GM19351 (cell line): ENCODE results near the gene APP.
"Not testable (repeated sequence)": the region's sequence is repeated elsewhere in the genome, so short reads cannot be mapped to it uniquely, and the experiment has no call there.

Source experiments
- ATAC-seq: cut with Tn5 transposase; IDR thresholded peaks from one replicate; pipeline ENCODE4 v1.9.1; 2021; ENCODE audit warnings: mild to moderate bottlenecking, moderate library complexity; ENCODE audit not compliant: unreplicated experiment

APP gene

DNA sequence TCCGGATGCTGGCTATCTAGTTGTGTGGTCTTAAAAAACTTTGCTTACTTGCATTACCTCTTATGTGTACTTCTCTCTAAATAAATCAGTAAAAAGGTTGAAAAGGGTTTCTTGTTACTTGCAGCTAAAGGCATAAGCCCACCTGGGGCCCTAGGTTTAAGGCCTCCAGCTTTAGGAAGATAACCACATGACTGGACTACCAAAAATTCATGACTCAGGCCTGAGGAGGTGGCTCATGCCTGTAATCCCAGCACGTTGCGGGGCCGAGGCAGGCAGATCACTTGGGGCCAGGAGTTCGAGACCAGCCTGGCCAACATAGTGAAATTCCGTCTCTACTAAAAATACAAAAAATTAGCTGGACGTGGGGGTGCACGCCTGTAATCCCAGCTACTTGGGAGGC lies 142.9 kb downstream of the APP start:
- ATAC-seq: no peak

DNA sequence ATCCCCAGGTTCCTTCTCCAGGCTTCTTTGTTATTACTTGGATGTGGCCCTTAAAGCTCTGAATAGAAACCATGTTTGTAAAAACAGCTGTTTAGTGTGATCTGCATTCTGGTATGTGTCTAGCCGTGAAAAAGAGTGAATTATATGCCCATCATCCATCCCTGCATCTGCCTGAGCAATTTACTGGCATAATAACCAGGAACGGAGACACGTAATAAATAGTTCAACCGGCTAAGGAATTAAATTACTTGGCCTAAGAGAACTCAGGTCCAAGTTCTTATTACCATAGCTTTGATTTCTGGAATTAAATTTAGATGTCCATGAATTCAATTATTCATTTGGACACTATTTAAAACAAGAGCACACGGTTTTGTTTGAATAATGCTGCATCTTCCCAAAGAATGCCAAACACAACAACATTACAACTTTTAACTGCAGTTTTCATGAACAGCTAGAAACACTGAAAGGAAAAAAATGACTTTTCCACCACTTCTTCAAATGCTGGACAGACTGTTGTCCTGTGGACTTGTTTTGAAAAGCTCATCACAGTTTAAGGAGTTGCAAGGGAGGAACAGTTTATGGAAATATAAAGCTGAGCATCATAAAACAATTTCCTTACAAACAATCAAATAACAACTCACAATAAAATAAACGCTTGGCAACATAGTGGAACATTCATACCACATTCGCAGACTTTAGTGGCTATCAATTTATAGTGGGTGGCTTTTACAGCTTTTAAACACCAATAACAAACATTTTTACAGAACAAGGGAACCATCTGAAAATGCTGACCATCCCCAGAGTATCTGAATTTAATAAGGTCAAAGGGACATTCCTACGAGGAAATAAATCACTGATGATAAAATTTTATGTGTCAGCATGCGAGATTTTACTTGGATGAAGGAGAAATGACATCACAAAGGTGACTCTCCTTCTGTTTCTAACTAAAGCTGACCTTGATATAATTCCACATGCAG lies 144.7 kb downstream of the APP start:
- ATAC-seq: no peak

DNA sequence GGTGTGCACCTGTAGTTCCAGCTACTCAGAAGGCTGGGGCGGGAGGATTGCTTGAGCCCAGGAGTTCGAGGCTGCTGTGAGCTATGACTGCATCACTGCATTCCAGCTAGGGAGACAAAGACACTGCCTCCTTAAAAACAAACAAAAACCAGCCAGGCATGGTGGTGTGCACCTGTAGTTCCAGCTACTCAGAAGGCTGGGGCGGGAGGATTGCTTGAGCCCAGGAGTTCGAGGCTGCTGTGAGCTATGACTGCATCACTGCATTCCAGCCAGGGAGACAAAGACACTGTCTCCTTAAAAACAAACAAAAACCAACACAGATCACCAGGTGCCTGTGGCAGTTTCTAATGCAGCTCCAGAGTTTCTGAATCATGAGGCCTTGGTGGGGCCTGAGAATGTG lies 147.2 kb downstream of the APP start:
- not testable (repeated sequence) for ATAC-seq

DNA sequence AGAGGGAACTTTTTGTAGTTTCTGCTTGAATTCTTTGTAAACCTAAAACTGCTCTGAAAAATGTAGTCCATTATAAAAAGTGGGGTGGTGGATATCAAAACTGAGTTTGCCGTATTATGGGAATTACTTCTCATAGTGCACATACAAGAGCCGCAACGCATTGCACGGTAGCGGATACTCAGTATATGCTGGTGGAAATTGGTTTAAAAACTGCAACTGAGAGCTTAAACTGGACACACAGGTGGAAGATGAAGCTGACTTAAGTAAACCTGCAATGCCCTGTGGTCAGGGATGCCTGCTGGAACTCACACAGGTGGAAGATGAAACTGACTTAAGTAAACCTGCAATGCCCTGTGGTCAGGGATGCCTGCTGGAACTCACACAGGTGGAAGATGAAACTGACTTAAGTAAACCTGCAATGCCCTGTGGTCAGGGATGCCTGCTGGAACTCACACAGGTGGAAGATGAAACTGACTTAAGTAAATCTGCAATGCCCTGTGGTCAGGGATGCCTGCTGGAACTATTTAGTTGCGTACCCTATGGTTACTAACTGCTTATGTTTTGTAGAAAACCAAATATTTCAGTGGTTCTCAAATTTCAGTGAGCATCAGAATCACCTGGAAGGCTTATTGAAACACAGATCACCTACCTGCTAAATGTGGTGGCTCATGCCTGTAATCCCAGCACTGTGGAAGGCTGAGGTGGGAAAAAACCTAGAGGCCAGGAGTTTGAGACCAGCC lies 147.8 kb downstream of the APP start:
- ATAC-seq: not testable (repeated sequence)

DNA sequence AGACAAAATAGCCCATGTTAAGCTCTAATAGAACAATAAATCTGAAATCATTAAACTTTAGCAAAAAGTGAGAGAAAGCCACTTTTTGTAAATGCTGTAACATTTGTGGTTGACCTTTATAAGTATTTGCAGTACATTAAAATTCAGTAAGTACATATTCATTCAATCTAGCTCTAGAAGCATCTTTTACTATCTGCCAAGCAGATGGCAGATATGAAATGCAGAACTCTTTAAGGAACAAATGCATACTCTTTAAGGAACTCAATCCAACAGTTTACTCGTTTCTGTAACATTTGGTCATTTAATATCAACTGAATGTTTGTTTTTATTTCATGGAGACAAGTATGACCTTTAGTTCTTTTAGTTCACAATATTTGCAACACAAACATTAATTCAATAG lies 150.1 kb downstream of the APP start:
- ATAC-seq: no peak

DNA sequence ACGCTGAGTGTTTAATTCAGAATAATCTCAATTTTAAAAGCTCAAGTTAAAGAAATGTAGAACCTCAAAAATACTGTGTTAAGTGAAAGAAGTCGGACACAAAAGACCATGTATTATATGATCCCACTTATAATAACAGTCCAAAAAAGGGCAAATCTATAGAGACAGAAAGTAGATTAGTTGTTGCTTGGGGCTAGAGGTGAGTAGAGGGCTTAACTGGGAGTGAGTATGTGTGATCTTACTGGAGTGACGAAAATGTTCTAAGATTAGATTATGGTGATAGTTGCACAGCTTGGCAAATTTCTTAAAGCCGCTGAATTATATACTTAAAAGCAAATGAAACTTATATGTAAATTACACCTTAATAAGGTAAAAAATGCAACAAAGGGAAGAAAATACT lies 150.5 kb downstream of the APP start:
- ATAC-seq: no peak

- no peak for ATAC-seq
These were observed 151.3 kb downstream of the APP start for GRCh38 chr21:26019236-26019635.

GRCh38 chr21:26013970-26014369 lies 156.6 kb downstream of the APP start:
- ATAC-seq: no peak

- not testable (repeated sequence) for ATAC-seq
These were observed 158.1 kb downstream of the APP start for GRCh38 chr21:26012482-26012881.

DNA sequence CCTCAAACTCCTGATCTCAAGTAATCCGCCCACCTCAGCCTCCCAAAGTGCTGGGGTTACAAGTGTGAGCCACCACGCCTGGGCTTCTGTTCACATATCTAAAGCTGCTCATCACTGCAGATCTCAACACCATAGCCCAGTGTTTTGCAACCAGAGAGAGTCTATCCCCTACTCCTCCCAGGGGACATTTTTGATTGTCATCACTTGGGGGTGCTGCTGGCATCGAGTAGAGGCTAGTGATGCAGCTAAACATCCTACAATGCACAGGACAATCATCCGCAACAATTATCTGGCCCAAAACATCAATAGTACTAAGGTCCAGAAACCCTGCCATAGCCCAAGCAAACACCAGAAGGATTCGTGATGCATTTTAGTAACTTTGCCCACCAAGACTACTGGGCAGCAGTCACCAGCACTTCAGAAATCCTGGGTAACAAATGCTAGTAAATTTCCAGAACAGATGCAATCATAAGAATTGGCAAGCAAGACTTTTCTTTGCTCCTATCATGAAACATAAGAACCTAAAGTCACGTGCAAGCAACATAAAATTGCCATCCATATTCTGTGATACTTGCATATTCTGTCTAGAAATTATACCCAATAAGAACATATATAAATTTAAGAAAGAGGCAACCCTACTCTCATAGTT lies 159.2 kb downstream of the APP start:
- ATAC-seq: no peak

DNA sequence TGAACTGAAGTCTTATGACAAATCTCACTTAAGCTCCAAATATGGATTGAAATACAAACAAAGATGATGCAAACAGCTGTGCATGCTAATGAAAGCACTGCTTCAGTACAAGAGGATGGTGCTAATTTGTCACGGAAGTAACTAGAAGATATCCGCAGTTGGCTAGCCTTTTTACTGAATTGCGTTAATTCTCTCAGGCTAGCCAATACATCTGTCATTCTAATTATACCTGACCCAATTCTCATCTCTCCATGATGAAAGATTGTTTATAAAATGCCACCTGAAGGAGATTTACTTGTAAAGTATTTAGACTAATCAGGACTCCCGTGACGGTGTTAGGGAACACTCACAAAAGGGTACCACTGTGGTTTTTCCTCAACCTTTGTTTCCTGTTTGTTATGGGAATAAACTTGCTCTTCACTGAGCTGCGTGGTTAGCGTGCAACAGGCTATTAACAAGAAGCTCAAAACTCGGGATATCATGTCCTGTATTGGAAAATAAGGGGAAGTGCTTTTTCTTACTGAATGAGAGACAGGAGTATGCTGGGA lies 162.5 kb downstream of the APP start:
- no peak for ATAC-seq

- ATAC-seq: no peak
These were observed 165.1 kb downstream of the APP start for GRCh38 chr21:26005464-26005863.

GRCh38 chr21:26003404-26003803 lies 167.2 kb downstream of the APP start:
- ATAC-seq: no peak

GRCh38 chr21:26001356-26001755 lies 169.2 kb downstream of the APP start:
- no peak for ATAC-seq

DNA sequence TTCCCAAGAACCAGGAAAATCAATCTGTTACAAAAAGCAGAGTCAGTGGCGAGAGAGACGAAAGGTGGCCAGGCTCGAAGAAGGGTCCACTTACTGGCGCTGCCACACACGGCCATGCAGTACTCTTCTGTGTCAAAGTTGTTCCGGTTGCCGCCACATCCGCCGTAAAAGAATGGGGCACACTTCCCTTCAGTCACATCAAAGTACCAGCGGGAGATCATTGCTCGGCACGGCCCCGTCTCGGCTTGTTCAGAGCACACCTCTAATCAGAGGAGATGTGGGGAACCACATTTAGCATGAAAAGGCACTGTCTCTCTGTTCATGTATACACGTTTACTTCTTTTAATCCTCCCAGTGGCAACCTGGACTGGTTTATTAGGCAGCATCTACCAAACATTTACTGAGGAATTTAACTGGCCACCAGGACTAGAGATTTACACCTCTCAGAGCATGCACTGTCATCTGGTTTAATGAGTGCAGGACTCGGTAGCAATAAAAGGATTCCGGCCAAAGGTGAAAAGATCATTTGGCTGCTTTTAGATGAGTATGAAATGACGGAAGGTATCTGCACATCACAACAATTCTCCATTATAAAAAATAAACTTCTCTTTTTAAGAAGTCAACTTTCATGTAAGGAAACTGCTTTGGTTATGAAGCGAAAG lies 170.5 kb downstream of the APP start:
- no peak for ATAC-seq

DNA sequence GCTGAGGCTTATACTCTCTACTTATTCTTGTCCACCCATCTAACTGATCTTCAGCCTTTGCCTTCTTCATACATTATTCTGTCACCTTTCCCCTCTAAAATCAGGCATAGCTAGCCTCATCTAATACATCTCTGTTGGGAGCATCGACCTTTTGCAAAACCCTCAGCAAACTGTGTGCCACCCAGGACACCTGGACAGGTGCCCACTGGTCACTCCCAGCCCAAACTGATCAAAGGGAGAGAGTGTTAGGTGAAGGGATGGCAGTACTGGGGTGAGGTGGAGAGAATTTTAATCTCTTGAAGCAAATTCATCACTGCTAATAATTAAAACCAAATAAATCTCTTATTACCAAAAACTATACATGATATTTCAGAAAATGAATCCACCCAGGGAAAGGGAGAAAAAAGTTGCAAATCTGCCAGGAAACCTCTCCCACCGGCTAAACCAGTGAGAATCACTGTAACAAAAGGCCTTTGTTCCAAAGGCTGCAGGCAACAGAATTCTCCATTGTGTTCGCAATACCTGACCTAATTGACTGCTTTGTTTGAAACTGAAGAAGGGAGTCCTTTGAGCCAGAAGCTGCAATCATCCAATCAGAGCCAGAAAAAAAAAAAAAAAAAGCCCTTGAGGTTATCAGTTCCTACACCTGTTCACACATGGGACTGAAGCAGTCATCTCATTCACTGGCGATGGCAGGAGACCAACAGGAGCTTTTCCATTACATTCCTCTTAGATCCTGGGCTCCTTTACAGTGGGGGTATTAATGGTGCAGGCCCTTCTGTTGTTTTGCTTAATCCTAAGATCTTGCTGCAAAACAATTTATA lies 172.6 kb downstream of the APP start:
- ATAC-seq: no peak

GRCh38 chr21:25995278-25995677 lies 175.3 kb downstream of the APP start:
- ATAC-seq: no peak

GRCh38 chr21:25994758-25995163 lies 175.8 kb downstream of the APP start:
- ATAC-seq: no peak

DNA sequence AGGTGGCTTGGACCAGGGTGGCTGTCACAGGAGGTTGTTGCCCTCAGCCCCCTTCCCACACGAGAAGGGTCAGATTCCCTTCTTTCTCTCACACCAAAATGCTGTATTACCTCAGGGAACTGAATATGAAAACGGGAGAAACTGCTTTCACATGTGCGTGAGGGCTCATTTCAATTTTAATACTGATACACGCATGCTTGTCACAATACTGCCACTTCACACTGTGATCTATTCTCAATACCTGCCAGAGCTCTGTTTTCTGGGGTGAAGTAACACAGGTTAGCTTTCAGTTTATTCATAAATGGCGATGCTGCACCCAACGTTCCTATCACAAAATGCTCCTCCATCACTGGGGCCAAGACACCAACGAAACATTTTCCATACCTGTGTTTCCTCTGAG lies 181.8 kb downstream of the APP start:
- no peak for ATAC-seq

- ATAC-seq: no peak
These were observed 183.0 kb downstream of the APP start for GRCh38 chr21:25987531-25987930.
